ENCODE data around the gene CMYA5. TPM values are rescaled to one million over a fixed set of nuclear protein-coding genes. Genes with fewer than 3 reads are reported as not detected.

CMYA5 gene
- polyA plus RNA-seq, 2 donors: 0.46 to 0.55 TPM

- Histone ChIP-seq H3K4me1 (ENCODE audit: control insufficient read depth in 2 of 2, insufficient read depth in 2 of 2, low read length in 1 of 2) (no peaks in the 10 kb centered on the region), H3K4me3 (ENCODE audit: low read depth in 1 of 2, low read length in 2 of 2) (no peak overlapping the region), H3K9me3 (ENCODE audit: control insufficient read depth in 2 of 2, insufficient read depth in 1 of 2, low read depth in 1 of 2, low read length in 1 of 2) (no peaks in the 10 kb centered on the region), H3K27me3 (ENCODE audit: control insufficient read depth in 1 of 2, insufficient read depth in 2 of 2, low read length in 2 of 2) (no peaks in the 10 kb centered on the region), H3K36me3 (ENCODE audit: control insufficient read depth in 2 of 2, insufficient read depth in 2 of 2, low read length in 1 of 2) (peaks cover 0 to 5% of the 10 kb centered on the region in 2 donors), H3K27ac (ENCODE audit: low read depth in 2 of 2, low read length in 1 of 2) (no peak overlapping the region)
- WGBS, 2 donors: 97 to 99% methylated on average over 4 of the region's 4 CpGs
These were observed 4.9 kb upstream of the CMYA5 start for GRCh38 chr5:79684782-79685181.

- 62 to 76% methylated on average over 3 of the region's 3 CpGs for WGBS, 2 donors
- no peaks in the 10 kb centered on the region for H3K4me1 ChIP-seq (ENCODE audit: control insufficient read depth in 2 of 2, insufficient read depth in 2 of 2, low read length in 1 of 2)
- H3K27me3 ChIP-seq (ENCODE audit: control insufficient read depth in 1 of 2, insufficient read depth in 2 of 2, low read length in 2 of 2): no peaks in the 10 kb centered on the region
- H3K9me3 ChIP-seq (ENCODE audit: control insufficient read depth in 2 of 2, insufficient read depth in 1 of 2, low read depth in 1 of 2, low read length in 1 of 2): no peaks in the 10 kb centered on the region
- no peak overlapping the region for H3K4me3 ChIP-seq (ENCODE audit: low read depth in 1 of 2, low read length in 2 of 2)
- H3K36me3 ChIP-seq (ENCODE audit: control insufficient read depth in 2 of 2, insufficient read depth in 2 of 2, low read length in 1 of 2): peaks cover 0 to 5% of the 10 kb centered on the region in 2 donors
- no peak overlapping the region for H3K27ac ChIP-seq (ENCODE audit: low read depth in 2 of 2, low read length in 1 of 2)
These were observed 4.0 kb upstream of the CMYA5 start for GRCh38 chr5:79685627-79686026.

- peaks cover 0 to 5% of the 10 kb centered on the region in 2 donors for H3K36me3 ChIP-seq (ENCODE audit: control insufficient read depth in 2 of 2, insufficient read depth in 2 of 2, low read length in 1 of 2)
- no peak overlapping the region for H3K27ac ChIP-seq (ENCODE audit: low read depth in 2 of 2, low read length in 1 of 2)
- 83 to 91% methylated on average over 1 of the region's 1 CpG for WGBS, 2 donors
- H3K27me3 ChIP-seq (ENCODE audit: control insufficient read depth in 1 of 2, insufficient read depth in 2 of 2, low read length in 2 of 2): no peaks in the 10 kb centered on the region
- no peak overlapping the region for H3K4me3 ChIP-seq (ENCODE audit: low read depth in 1 of 2, low read length in 2 of 2)
- H3K9me3 ChIP-seq (ENCODE audit: control insufficient read depth in 2 of 2, insufficient read depth in 1 of 2, low read depth in 1 of 2, low read length in 1 of 2): no peaks in the 10 kb centered on the region
- H3K4me1 ChIP-seq (ENCODE audit: control insufficient read depth in 2 of 2, insufficient read depth in 2 of 2, low read length in 1 of 2): no peaks in the 10 kb centered on the region
These were observed 2.8 kb upstream of the CMYA5 start for GRCh38 chr5:79686799-79687198.

- Histone ChIP-seq H3K36me3 (ENCODE audit: control insufficient read depth in 2 of 2, insufficient read depth in 2 of 2, low read length in 1 of 2) (peaks cover 0 to 4% of the 10 kb centered on the region in 2 donors), H3K4me3 (ENCODE audit: low read depth in 1 of 2, low read length in 2 of 2) (no peak overlapping the region), H3K4me1 (ENCODE audit: control insufficient read depth in 2 of 2, insufficient read depth in 2 of 2, low read length in 1 of 2) (no peaks in the 10 kb centered on the region), H3K27me3 (ENCODE audit: control insufficient read depth in 1 of 2, insufficient read depth in 2 of 2, low read length in 2 of 2) (no peaks in the 10 kb centered on the region), H3K9me3 (ENCODE audit: control insufficient read depth in 2 of 2, insufficient read depth in 1 of 2, low read depth in 1 of 2, low read length in 1 of 2) (no peaks in the 10 kb centered on the region), H3K27ac (ENCODE audit: low read depth in 2 of 2, low read length in 1 of 2) (no peak overlapping the region)
- 64 to 67% methylated on average over 1 of the region's 1 CpG for WGBS, 2 donors
These were observed 1.7 kb upstream of the CMYA5 start for GRCh38 chr5:79687889-79688288.

- 72 to 78% methylated on average over 1 of the region's 1 CpG for WGBS, 2 donors
- no peaks in the 10 kb centered on the region for H3K27me3 ChIP-seq (ENCODE audit: control insufficient read depth in 1 of 2, insufficient read depth in 2 of 2, low read length in 2 of 2)
- no peak overlapping the region for H3K4me3 ChIP-seq (ENCODE audit: low read depth in 1 of 2, low read length in 2 of 2)
- H3K36me3 ChIP-seq (ENCODE audit: control insufficient read depth in 2 of 2, insufficient read depth in 2 of 2, low read length in 1 of 2): no peaks in the 10 kb centered on the region
- H3K27ac ChIP-seq (ENCODE audit: low read depth in 2 of 2, low read length in 1 of 2): no peak overlapping the region
- no peaks in the 10 kb centered on the region for H3K4me1 ChIP-seq (ENCODE audit: control insufficient read depth in 2 of 2, insufficient read depth in 2 of 2, low read length in 1 of 2)
- H3K9me3 ChIP-seq (ENCODE audit: control insufficient read depth in 2 of 2, insufficient read depth in 1 of 2, low read depth in 1 of 2, low read length in 1 of 2): no peaks in the 10 kb centered on the region
These were observed 1.4 kb downstream of the CMYA5 start for GRCh38 chr5:79691007-79691406.

- Histone ChIP-seq H3K9me3 (ENCODE audit: control insufficient read depth in 2 of 2, insufficient read depth in 1 of 2, low read depth in 1 of 2, low read length in 1 of 2) (no peaks in the 10 kb centered on the region), H3K4me3 (ENCODE audit: low read depth in 1 of 2, low read length in 2 of 2) (no peak overlapping the region), H3K27me3 (ENCODE audit: control insufficient read depth in 1 of 2, insufficient read depth in 2 of 2, low read length in 2 of 2) (no peaks in the 10 kb centered on the region), H3K27ac (ENCODE audit: low read depth in 2 of 2, low read length in 1 of 2) (no peak overlapping the region), H3K4me1 (ENCODE audit: control insufficient read depth in 2 of 2, insufficient read depth in 2 of 2, low read length in 1 of 2) (no peaks in the 10 kb centered on the region), H3K36me3 (ENCODE audit: control insufficient read depth in 2 of 2, insufficient read depth in 2 of 2, low read length in 1 of 2) (no peaks in the 10 kb centered on the region)
- 91 to 97% methylated on average over 1 of the region's 1 CpG for WGBS, 2 donors
These were observed 3.0 kb downstream of the CMYA5 start for GRCh38 chr5:79692596-79692995.

GRCh38 chr5:79694183-79694582 is 4.5 kb downstream of the CMYA5 start:
- no peaks in the 10 kb centered on the region for H3K27me3 ChIP-seq (ENCODE audit: control insufficient read depth in 1 of 2, insufficient read depth in 2 of 2, low read length in 2 of 2)
- no peaks in the 10 kb centered on the region for H3K4me1 ChIP-seq (ENCODE audit: control insufficient read depth in 2 of 2, insufficient read depth in 2 of 2, low read length in 1 of 2)
- H3K4me3 ChIP-seq (ENCODE audit: low read depth in 1 of 2, low read length in 2 of 2): no peak overlapping the region
- no peak overlapping the region for H3K27ac ChIP-seq (ENCODE audit: low read depth in 2 of 2, low read length in 1 of 2)
- H3K9me3 ChIP-seq (ENCODE audit: control insufficient read depth in 2 of 2, insufficient read depth in 1 of 2, low read depth in 1 of 2, low read length in 1 of 2): no peaks in the 10 kb centered on the region
- no peaks in the 10 kb centered on the region for H3K36me3 ChIP-seq (ENCODE audit: control insufficient read depth in 2 of 2, insufficient read depth in 2 of 2, low read length in 1 of 2)
- WGBS, 2 donors: 86 to 98% methylated on average over 1 of the region's 1 CpG

- H3K9me3 ChIP-seq (ENCODE audit: control insufficient read depth in 2 of 2, insufficient read depth in 1 of 2, low read depth in 1 of 2, low read length in 1 of 2): no peaks in the 10 kb centered on the region
- H3K4me3 ChIP-seq (ENCODE audit: low read depth in 1 of 2, low read length in 2 of 2): no peak overlapping the region
- H3K27ac ChIP-seq (ENCODE audit: low read depth in 2 of 2, low read length in 1 of 2): no peak overlapping the region
- H3K4me1 ChIP-seq (ENCODE audit: control insufficient read depth in 2 of 2, insufficient read depth in 2 of 2, low read length in 1 of 2): no peaks in the 10 kb centered on the region
- no peaks in the 10 kb centered on the region for H3K36me3 ChIP-seq (ENCODE audit: control insufficient read depth in 2 of 2, insufficient read depth in 2 of 2, low read length in 1 of 2)
- no peaks in the 10 kb centered on the region for H3K27me3 ChIP-seq (ENCODE audit: control insufficient read depth in 1 of 2, insufficient read depth in 2 of 2, low read length in 2 of 2)
- 82 to 88% methylated on average over 1 of the region's 1 CpG for WGBS, 2 donors
These were observed 5.0 kb downstream of the CMYA5 start for GRCh38 chr5:79694652-79695051.

- H3K27ac ChIP-seq (ENCODE audit: low read depth in 2 of 2, low read length in 1 of 2): no peak overlapping the region
- WGBS, 2 donors: 98 to 100% methylated on average over 1 of the region's 1 CpG
- no peaks in the 10 kb centered on the region for H3K9me3 ChIP-seq (ENCODE audit: control insufficient read depth in 2 of 2, insufficient read depth in 1 of 2, low read depth in 1 of 2, low read length in 1 of 2)
- H3K27me3 ChIP-seq (ENCODE audit: control insufficient read depth in 1 of 2, insufficient read depth in 2 of 2, low read length in 2 of 2): no peaks in the 10 kb centered on the region
- no peaks in the 10 kb centered on the region for H3K4me1 ChIP-seq (ENCODE audit: control insufficient read depth in 2 of 2, insufficient read depth in 2 of 2, low read length in 1 of 2)
- no peaks in the 10 kb centered on the region for H3K36me3 ChIP-seq (ENCODE audit: control insufficient read depth in 2 of 2, insufficient read depth in 2 of 2, low read length in 1 of 2)
- no peak overlapping the region for H3K4me3 ChIP-seq (ENCODE audit: low read depth in 1 of 2, low read length in 2 of 2)
These were observed 5.9 kb downstream of the CMYA5 start for GRCh38 chr5:79695526-79695925.

- WGBS, 2 donors: 76 to 83% methylated on average over 4 of the region's 4 CpGs
- no peaks in the 10 kb centered on the region for H3K4me1 ChIP-seq (ENCODE audit: control insufficient read depth in 2 of 2, insufficient read depth in 2 of 2, low read length in 1 of 2)
- no peaks in the 10 kb centered on the region for H3K27me3 ChIP-seq (ENCODE audit: control insufficient read depth in 1 of 2, insufficient read depth in 2 of 2, low read length in 2 of 2)
- no peaks in the 10 kb centered on the region for H3K36me3 ChIP-seq (ENCODE audit: control insufficient read depth in 2 of 2, insufficient read depth in 2 of 2, low read length in 1 of 2)
- no peak overlapping the region for H3K4me3 ChIP-seq (ENCODE audit: low read depth in 1 of 2, low read length in 2 of 2)
- no peak overlapping the region for H3K27ac ChIP-seq (ENCODE audit: low read depth in 2 of 2, low read length in 1 of 2)
- no peaks in the 10 kb centered on the region for H3K9me3 ChIP-seq (ENCODE audit: control insufficient read depth in 2 of 2, insufficient read depth in 1 of 2, low read depth in 1 of 2, low read length in 1 of 2)
These were observed 7.9 kb downstream of the CMYA5 start for GRCh38 chr5:79697222-79698170.
